Lung microvascular endothelial cell (primary cell): ENCODE measurements around the gene KRT82. TPM values are rescaled to one million over a fixed set of nuclear protein-coding genes. Genes with fewer than 3 reads are reported as not detected.

Source experiments
- DNase-seq, 2 donors: peaks; one replicate each; pipeline versions ENCODE4 v3.0.0 to v3.0.0-alpha.2; 2010; ENCODE audit warnings: low read depth in 2 of 2
- total RNA-seq: library from RNA; depleted of rRNA; stranded (reverse); fragments of >200 nt; gene quantifications from 2 replicates; pipeline ENCODE4 v1.2.1, GENCODE V29; 2014

Gene KRT82
- total RNA-seq, 1 donor from 2014 or later = not detected

DNA sequence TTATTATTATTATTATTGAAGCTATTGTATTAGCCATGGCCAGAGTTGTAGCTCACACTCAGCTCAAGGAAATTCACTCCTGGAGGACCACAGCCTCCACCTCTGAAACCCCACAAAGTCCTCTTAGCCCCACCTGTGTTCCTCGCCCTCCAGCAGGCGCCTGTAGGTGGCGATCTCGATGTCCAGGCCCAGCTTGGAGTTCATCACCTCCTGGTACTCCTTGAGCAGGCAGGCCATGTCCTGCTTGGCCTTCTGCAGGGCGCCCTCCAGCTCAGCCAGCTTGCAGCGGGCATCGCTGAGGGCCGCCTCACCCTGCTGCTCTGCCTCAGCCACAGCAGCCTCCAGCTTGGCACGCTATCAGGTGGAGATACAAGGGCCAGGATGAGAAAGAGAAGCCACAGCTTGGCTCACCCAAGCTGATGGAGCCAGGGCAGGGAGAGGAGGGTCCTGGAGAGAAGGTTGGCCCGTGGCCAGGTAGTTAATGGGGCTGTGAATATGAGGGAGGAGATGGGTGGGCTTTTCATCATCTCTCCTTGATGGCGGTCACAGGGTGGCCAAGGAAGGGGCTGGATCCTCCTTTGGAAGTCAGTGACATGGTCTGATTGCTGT lies 43.9 kb downstream of the KRT82 start:
- no peak for DNase-seq

DNA sequence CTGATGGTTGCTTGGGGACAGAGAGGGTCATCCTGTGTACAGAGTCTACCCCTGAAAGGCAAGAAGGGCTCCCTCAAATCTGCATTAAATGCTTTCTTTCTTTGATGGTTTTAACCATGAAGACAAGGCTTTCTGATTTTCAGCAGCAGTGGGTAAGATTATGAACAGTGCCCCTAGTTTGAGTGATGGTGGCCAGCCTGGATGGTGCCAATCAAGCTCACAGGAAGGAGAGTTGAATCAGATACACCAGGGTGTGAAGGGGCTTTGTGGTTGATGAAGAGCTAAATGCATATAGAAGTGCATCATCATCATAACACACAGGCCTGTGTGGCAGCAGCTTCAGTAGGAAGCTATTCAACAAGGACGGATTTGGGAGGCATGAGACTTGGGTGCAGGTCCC lies 44.6 kb downstream of the KRT82 start:
- DNase-seq = no peak

DNA sequence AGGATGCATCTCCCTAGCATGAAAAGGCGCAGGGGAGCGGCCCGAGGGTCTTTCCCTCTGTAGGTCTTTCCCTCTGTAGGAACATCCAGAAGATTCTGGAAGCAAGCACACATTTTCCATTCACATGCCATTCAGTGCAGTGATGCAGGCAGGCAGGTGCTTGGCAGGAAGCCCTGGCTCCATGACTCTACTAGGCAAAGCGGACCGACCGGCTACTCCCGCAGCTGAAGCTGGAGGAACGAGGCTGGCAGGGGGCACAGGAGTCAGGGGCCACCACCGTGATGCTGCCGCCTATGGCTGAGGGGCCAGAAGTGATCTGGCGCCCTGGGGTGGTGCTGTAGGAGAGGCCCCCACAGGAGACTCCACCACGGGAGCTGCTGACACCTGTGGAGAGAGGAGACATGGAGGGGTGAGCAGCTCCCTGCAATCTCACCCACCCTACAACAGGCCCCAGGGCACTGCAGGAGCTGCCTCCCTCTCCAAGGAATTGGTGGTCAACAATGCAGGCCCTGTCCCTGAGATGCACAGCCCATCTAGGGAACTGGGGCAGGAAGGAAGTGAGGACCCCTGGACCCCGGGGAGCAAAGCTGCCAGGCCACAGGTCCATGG lies 45.4 kb downstream of the KRT82 start:
- no peak for DNase-seq

DNA sequence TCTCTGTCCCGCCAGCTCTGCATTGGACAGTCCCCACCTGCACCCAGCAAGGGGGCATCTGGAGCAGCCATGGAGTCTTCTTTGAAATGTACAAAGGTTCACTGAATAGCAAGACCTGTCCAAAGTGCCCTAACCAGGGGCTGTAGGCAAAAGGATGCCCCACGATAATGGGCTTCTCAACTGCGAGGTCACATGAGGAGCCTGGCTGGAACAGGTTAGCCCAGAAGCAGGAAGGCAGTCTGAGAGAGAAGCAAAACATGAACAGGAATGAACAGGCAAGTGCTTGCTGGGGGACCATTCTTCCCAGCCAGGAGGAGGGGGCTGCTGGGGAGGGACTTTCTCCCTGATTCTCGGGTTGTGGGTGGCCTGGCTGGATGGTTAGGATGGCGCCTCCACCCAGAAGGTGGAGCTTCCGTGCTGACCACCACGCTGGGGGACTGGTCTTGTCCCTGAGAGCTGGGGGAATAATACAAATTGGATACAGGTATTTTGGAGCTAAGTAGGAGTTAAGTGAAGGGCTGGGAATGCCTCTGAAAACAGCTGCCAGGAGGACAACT lies 46.0 kb downstream of the KRT82 start:
- no peak for DNase-seq

DNA sequence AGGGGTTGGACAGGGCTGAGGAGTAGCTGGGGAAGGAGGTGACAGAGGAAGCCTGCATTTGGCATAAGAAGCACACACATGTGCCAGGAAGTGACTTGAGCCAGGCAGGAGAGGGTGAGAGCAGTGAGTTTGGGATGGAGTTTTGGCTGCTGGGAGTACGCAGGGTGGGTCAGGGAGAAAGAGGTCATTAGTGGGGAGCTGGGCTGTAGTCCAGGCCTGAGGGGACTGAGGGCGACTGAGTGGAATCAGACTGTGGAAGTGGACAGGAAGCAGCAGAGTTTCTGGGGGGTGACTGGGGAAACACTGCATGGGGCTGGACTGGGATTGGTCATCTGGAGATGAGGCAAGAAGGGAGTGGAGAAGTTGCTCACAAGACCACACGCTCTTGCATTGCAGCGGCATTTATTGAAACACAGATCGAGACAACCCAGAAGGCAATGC lies 46.5 kb downstream of the KRT82 start:
- no peak for DNase-seq

DNA sequence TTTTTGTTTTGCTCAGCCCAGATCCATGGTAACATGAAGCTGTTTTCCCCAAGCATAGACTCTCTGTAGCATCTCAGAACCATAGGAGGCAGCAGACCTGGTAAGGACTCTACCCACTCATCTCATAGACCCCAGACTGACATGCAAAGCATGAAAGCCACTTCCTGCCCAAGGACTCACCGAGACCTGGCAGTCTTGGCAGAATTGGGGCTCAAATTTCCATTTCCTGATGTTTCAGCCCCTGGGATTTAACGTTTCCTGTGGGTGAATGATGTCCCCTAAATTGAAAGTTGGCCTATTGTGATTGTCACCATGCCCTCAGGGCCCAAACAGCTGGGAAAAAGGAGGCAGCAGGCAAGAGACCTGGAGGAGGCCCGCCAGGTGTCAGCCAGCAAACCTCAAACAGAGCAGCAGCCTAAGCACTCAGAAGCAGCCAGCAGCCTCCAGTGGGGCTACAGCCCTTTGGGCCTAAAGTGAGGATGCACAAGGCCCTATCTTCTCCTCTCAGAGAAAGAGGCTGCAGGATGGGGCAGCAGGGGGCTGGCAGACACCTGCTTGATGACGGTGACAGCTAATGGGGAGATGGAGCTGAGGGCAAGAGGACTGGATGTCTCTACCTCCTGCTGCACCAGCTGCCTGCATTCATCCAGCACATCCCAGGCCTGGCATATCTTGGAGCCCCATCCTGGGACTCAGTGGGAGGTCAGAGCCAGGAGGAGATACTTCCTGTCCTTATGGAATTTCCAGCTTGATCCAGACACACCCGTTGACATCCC lies 47.4 kb downstream of the KRT82 start:
- no peak for DNase-seq

DNA sequence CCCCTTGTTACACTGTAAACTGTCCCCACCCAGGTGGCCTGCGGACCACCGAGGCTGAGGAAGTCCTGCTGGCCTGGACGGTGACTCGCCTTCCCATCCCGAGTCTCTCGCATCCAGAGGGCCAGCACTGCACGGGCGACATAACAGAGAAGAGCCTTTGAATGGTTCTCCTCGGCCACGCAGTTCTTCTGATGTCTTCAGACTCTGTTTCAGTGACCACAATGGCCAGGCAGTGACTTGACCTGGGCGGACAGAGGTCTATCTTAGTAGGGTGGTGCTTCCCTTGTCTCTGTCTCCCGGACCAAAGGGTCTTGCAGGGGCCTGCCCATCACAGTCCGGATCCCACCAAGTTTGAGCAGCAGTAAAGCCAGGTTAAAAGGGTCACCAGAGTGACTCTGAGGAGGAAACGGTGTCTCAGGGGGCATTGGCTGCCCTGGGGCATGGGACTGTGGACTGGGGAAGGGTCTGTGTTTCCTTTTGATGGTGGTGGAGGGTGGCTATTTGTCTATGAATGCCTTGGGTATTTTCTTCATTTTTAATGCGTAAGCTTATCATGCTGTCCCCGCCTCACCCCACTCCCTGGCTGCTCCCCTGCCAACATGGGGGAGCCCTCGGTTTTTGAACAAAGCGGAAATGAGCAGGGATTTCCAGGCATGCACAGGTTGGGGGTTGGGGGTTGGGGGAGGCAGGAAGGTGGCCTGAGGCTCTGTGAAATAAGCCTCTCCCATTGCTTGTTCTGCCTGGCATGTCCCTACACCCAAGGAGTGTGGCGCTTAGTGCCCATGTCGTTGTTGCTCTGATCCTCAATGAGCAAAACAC lies 49.2 kb downstream of the KRT82 start:
- DNase-seq = no peak

DNA sequence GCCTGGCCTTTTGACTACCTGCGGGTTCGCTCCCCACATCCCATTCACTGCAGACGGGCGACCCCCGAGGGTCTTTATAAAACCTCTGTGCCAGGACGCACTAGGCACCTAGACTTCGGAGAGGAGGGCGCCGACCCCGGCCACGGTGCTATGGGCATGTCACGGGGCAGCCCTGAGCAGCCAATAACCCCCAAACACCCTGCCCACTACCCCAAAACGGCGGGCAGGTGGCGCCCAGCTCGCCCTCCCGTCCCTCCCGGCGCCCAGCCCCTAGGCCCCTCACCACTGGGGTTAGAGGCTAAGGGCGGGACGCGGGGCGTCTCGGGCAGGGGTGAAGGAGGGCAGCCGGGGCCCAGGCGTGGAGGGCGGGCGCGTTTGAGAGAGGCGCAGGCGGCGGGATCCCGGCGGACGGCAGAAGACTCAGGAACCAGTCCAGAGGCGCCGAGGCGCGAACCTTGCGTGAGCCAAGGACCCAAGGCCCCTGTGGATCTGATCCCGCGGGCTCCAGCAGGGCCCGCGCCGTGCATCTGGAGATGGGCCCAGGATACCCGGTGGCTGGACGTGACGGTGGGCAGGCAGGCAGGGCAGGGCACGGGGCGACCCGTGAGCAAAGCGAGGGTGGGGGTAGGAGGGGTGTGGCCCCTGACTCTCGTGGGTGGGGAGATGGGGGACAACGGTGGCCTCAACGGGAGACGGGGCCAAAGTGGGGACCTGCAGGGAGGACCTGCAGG lies 49.9 kb downstream of the KRT82 start:
- DNase-seq = no peak

DNA sequence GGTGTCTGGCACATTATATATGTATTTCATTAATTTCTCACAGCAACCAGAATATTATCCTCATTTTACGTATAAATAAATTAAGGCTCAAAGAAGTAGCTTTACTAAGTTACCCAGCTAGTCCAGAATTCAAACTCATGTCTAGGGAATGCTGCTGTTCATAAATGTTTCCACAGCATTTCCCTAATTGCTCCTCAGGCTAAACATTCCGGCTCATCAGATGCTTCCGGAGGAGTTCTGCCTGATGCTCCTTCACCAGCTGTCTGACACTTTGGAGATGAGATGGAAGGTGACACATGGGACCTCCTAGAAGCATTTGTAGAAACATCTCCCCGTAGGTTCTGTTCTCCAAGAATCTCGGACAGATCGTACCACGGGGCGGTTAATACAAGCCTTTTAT lies 51.0 kb downstream of the KRT82 start:
- DNase-seq = no peak

DNA sequence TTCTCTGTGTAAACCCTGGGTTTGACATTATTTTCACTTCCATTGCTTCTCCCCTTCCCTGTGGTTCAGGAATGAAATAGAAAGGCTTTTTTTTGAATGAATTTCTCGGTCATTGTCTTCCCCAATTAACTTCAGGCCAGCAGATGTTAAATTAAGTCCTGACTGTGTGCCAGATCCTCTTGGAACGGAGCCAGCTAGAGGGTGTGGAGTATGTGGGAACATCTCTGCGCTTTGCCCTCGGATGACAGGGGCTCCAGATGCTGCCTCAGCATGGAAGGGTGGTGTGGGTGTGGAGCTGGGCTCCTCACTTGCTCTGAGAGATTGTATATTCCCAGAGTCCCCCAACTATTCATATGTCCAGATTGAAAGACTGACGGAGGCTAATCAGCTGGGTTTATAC lies 51.9 kb downstream of the KRT82 start:
- DNase-seq = no peak

DNA sequence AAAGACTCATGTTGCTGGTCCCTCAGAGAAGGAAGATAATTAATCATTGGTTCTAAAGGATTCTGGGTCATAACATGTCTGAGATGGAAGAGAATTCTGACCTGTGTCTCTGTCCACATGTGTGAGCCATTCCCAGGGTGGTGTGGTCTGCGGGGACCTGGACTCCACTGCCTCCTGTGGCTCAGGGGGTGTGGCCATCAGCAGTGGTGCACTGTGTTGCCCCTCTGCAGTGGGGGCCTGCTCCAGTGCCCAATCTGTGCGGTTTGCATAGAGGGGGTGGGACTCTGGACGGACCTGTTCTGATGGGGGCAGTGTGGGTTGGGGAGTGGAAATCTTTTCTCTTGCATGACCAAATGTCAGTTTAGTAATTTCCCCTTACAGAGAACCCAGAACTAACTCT lies 52.4 kb downstream of the KRT82 start:
- DNase-seq = no peak

DNA sequence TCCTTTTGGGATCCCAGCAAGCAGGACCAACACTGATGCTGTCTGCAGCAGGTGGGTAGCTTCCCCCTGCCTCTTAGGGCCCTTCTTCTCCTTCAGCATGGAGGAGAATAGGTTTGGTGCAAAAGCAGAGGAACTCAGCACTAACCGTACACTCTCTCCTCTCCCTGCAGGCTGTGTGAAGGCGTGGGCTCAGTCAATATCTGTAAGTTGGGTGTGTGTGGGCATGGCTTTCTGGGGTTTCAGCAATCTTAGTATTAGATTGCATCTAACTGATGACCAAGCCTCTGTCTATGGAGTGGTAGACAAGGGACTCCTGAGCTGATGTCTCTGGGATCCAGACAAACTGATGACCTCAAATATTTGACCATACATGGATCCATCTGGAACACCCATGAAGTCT lies 53.2 kb downstream of the KRT82 start:
- no peak for DNase-seq

DNA sequence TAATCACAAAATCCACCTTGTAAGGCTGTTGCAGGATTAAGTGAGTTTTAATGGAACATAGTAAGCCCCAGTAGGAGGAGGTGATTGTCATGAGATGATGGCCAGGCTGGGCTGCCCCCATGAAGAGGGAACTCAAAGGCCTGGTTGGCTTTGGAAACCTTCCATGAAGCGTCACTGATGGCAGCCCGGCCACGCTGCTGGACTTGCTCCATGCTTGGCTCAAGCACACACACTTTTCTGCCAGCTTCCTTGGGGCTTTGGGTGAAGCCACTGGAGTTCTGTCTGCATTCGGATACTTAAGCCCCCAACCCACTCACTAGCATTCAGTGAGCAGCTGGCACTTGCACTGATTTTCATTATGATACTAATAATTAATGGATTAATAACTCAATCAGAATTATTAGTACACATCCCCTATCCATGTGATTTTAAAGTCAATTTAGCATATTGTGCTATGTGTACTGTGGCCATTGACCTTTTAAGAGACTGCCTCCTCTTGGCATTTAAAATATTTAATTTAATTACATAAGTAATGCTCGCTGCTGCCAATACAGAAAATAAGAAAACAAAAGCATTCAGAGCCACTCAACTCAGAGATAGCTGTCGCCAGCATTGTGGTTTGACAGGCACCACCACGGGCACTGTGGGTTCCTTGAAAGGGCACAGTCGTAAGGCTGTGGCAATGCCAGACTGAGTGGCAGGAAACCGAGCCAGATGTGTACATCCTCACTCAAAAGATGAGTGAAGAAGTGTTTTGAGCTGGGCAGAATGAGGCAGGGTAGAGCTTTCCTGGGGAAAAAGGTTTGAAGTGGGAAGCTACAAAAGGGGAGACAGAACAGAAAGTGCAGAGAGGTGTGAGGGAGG lies 54.7 kb downstream of the KRT82 start:
- no peak for DNase-seq

DNA sequence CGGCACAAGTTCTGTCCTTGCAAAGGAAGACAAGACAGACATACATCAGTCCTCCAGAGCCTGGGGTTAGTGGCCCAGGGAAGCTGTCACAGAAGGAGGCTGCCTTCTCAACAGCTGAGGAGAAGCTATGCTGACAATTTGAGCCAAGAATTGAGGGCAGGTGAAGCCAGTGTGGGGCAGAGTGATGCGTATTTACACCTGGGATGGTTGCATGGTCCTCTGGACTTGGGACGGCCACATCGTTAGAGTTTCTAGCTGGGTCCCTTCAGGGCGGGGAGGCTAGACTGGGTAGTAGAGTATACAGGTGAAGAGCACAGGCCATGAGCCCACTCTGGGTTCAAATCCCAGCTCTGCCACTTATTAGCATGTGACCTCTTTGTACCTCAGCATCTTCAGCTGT lies 55.3 kb downstream of the KRT82 start:
- no peak for DNase-seq

DNA sequence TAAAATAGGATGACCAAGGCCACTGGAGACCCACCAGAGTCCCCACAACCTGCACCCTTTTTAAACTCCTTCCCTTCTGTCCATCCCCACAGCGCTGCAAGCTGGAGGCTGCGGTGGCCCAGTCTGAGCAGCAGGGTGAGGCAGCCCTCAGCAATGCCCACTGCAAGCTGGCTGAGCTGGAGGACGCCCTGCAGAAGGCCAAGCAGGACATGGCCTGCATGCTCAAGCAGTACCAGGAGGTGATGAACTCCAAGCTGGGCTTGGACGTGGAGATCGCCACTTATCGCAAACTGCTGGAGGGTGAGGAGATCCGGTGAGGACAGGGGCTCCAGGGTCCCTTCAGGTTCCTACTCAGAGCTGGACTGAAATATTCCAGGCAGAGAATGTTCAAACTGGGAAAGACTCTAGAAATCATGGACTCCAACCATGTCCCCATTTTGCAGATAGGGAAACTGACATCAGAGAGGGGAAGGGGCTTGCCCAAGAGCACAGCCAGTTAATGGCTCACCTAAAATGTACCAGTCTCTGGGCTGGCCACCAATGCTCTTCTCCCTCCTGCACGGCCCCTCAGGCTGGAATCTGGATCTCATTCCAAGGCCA lies 56.0 kb downstream of the KRT82 start:
- no peak for DNase-seq

DNA sequence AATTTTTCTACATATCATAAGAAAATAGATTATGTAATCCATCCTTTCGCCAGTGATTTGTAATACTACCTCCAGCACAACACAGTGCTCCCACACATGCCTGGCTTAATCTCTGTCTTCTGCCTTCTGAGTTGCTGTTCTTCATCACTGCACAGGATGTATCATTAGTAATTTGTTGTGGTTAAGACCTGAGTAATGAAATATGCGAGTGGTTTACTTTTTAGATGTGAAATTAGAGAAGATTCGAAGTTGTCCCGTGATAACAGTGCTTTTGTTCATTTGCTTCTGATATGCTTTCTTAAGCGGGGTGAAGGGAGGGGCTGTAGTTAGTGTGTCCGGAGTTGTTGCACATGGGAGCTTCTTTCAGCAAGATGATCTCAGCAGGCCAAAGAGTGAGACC lies 56.9 kb downstream of the KRT82 start:
- no peak for DNase-seq

DNA sequence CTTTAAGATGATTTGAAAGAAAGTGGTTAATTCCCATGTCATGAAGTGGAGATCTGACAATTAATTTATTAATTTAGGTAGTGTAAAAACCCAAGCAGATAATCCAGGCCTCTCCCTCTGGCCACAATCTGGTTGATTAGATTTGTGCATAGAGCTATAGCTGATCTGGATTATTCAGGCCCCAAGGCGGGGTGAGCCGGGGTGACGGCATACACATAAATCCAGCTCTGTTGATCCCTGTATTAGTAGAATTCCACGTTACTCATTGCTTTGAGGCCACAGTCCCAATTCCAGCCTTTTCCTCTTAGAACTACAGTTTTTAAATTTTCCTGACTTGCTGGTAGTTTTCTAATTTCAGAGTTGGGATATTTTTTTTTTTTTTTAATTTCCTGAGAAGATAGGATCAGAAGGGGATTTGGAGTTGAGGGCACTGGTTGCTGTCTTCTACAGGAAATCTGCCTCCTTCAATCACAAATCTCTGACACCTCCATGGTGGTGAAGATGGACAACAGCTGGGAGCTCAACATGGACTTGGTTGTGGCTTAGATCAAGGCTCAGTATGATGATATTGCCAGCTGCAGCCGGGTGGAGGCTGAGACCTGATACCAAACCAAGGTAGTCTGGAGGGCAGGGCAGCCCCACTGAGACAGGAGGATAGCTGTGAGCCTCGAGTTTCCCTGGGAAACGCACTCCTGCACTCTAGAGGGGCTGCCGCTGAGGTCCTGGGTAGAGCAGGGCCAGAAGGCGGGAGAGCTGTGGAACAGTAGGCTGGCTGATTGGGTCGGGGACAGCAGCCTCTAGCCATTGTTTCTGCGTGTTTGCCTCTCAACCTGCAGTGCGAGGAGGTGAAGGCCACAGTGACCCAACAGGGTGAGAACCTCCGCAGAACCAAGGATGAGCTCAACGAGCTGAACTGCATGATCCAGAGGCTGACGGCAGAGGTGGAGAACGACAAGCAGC lies 58.3 kb downstream of the KRT82 start:
- DNase-seq = no peak

DNA sequence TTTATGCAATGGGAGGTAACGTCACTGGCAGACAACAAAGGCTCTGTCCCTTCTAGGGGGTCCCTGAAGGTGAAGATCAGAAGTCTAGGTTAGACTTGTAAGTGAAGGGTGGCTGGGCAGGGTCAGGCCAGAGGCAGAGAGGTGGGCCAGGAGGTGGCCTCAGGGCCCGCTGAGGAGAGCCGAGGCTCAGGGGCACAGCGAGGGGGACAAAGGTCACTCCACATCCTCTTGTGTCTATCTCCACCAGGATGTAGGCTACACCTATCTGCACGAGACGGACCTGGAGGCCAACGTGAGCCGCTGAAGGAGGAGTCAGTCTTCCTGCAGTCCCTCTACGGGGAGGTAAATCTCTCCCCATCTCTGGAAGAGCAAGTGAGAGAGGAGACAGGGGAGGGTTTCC lies 59.1 kb downstream of the KRT82 start:
- no peak for DNase-seq

DNA sequence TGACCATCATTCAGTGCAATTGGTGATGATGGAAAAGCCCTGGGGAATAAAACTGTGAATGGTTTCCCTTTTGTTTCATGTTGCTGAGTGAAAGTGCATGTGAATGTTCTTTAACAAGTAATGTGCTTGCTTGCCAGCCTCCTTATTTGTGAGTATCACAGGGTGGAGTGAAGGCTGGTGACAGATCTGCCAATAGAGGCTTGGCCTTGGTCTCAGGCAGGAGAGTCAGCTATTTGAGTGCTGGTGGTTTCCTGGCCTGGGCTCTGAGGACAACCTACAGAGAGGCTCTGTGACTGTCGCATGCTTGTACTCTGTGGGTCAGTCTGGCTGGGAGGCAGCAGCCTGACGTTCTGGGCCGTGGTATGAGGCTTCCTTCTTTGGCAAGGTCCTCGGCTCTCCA lies 59.5 kb downstream of the KRT82 start:
- DNase-seq = no peak
